GM06990 (cell line): Measurements from ENCODE around the gene ZNF277.

Source experiments
- DNase-seq: peaks from one replicate; pipeline ENCODE4 v3.0.0-alpha.2; 2011; ENCODE audit not compliant: insufficient read length; ENCODE audit errors: extremely low read depth
- H3K27me3 ChIP-seq: replicated peaks from 2 replicates; pipeline ENCODE4 v1.6.0; 2011; ENCODE audit warnings: low read length; ENCODE audit not compliant: control insufficient read depth, insufficient read depth
- H3K36me3 ChIP-seq: 2 replicates; pipeline ENCODE4 v1.5.1; 2011; ENCODE audit warnings: low read length; ENCODE audit not compliant: control insufficient read depth, insufficient read depth
- H3K4me3 ChIP-seq: replicated peaks from 2 replicates; pipeline ENCODE4 v1.5.1; 2011; ENCODE audit warnings: low read depth, mild to moderate bottlenecking, control low read depth, low read length
- TF ChIP-seq, protein P1 (sequence below): IDR thresholded peaks from 2 replicates; pipeline ENCODE4 v1.5.1; 2011; ENCODE audit warnings: low read length, control low read depth, mild to moderate bottlenecking, inconsistent platforms; ENCODE audit not compliant: insufficient read depth, poor library complexity, severe bottlenecking

Gene ZNF277

DNA sequence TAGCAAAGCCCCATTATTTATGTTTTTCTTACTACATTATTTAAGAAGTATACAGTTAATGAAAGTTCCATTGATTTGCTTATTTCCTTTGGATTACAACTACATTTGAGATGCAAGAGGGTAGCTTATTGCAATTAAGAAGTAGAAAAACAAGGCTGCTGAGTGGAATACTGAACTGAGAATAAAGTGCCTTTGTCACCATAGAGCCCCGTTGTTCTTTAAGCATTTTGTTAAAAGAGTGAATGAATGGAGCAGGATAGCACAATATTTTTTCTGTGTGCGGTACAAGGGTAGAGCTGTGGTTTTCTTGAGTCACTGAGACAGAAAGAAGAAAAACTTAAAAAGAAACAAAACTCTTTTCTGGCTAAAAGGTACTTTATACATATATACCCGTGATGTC lies 45.6 kb downstream of the ZNF277 start:
- no peaks in the 10 kb centered on the region for H3K36me3 ChIP-seq
- no peaks in the 10 kb centered on the region for H3K27me3 ChIP-seq
- no peak for DNase-seq
- TF ChIP-seq, protein P1, sequence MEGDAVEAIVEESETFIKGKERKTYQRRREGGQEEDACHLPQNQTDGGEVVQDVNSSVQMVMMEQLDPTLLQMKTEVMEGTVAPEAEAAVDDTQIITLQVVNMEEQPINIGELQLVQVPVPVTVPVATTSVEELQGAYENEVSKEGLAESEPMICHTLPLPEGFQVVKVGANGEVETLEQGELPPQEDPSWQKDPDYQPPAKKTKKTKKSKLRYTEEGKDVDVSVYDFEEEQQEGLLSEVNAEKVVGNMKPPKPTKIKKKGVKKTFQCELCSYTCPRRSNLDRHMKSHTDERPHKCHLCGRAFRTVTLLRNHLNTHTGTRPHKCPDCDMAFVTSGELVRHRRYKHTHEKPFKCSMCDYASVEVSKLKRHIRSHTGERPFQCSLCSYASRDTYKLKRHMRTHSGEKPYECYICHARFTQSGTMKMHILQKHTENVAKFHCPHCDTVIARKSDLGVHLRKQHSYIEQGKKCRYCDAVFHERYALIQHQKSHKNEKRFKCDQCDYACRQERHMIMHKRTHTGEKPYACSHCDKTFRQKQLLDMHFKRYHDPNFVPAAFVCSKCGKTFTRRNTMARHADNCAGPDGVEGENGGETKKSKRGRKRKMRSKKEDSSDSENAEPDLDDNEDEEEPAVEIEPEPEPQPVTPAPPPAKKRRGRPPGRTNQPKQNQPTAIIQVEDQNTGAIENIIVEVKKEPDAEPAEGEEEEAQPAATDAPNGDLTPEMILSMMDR, result no peak
- H3K4me3 ChIP-seq, result no peak overlapping the region

DNA sequence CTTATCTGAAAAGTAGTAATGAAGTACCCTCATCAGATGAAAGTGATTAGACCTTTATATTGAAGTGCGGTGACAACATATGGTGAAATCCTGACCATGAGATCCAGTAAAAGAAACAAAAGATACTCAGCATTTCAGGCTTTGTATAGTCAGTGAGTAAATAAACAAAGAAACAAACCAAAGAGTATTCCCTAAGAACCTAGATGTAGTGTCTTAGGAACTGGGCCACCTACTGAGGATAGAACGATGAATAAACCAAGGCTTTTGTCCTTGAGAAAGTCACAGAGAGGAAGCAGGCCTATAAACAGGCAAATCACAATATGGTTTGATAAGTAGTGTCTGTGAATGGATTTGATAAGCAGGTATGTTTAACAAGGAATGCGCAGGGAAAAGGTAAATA lies 46.2 kb downstream of the ZNF277 start:
- TF ChIP-seq, protein P1, result no peak
- no peak for DNase-seq
- no peaks in the 10 kb centered on the region for H3K36me3 ChIP-seq
- no peak overlapping the region for H3K4me3 ChIP-seq
- no peaks in the 10 kb centered on the region for H3K27me3 ChIP-seq

DNA sequence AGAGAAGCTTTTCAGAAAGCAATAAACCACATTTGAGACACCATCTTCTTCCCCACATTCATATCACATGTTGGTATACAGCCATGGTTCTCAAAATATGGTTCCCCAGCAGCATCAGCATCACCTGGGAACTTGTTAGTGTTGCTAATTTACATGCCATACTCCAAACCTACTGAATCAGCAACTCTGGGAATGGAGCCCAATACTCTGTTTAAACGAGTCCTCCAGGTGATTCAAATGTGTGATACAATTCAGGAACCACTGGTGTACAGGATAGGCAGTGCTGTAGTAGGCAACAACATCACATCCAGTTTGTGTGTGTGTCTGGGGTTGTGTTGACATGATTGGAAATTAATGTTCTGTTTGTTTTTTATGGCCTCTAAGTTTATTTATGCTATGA lies 47.7 kb downstream of the ZNF277 start:
- TF ChIP-seq, protein P1, result no peak
- H3K36me3 ChIP-seq, result no peaks in the 10 kb centered on the region
- no peak overlapping the region for H3K4me3 ChIP-seq
- H3K27me3 ChIP-seq, result no peaks in the 10 kb centered on the region
- no peak for DNase-seq

DNA sequence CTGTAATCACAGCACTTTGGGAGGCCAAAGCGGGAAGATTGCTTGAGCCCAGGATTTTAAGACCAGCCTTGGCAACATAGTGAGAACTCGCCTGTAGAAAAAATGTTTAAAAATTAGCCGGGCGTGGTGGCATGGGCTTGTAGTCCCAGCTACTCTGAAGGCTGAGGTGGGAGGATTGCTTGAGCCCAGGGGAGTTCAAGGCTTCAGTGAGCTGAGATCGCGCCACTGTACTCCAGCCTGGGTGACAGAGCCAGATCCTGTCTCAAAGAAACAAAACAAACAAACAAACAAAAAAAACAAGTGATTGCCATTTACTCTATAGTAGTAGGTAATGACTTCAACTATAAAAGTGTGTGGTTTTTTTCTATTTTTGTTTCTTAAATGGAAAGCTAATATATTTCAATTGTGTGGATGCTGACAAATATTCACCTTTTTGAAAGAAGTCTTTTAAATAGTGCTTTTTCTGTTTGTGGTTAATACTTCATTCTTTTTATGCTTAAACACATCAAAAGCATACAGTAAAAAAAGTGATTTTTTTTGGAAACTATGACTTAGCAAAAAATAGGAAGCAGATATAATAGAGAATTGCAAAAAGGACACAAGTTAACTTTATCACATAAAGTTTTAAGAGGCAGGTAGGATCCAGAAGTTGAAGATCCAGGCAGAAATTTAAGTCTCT lies 48.4 kb downstream of the ZNF277 start:
- no peak for DNase-seq
- TF ChIP-seq, protein P1, result no peak
- no peaks in the 10 kb centered on the region for H3K27me3 ChIP-seq
- H3K36me3 ChIP-seq, result no peaks in the 10 kb centered on the region
- H3K4me3 ChIP-seq, result no peak overlapping the region

DNA sequence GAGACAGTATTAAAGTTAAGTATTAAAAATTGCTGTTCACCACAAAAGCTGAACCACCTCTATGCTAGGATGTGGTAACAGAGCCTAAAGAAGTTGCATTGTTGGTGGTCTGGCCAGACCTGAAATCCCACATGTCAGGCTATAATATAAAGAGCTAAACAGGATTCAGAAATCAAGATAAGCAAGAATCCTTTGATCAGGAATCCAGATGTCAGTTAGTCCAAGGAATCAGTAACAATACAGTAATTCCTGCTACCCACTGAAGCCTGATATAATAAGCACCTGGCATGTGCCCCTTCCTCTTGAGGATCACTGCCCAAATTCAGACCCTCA lies 48.9 kb downstream of the ZNF277 start:
- DNase-seq, result no peak
- TF ChIP-seq, protein P1, result no peak
- Histone ChIP-seq H3K27me3 (no peaks in the 10 kb centered on the region), H3K36me3 (no peaks in the 10 kb centered on the region), H3K4me3 (no peak overlapping the region)

DNA sequence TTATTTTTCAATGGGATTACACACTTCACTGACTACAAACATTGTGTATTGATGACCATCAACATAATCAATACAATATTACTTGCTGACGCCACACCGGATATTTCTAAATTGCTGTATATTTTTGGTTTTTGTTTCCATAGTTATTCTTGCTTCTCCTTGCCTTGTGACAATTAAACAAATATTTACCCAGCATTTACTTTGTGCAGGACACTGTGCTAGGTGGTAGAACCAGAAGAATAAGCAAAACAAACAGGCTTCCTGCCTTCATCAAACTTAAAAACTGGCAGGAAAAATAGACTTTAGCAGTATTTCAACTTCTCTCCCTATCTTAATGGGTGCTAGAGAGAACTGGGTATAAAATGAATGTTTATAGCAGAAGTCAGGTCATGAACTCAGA lies 50.6 kb downstream of the ZNF277 start:
- TF ChIP-seq, protein P1, result no peak

More for the DNA sequence above, 50.6 kb downstream of the ZNF277 start:
- no peak for DNase-seq
- no peak overlapping the region for H3K4me3 ChIP-seq
- H3K36me3 ChIP-seq, result no peaks in the 10 kb centered on the region
- no peaks in the 10 kb centered on the region for H3K27me3 ChIP-seq
